ENCODE data around the gene KCTD17. TPM values are rescaled to one million over a fixed set of nuclear protein-coding genes. Genes with fewer than 3 reads are reported as not detected.

Gene KCTD17
- polyA plus RNA-seq, 3 donors, result 8.4 to 40.0 (median 9.0) TPM

DNA sequence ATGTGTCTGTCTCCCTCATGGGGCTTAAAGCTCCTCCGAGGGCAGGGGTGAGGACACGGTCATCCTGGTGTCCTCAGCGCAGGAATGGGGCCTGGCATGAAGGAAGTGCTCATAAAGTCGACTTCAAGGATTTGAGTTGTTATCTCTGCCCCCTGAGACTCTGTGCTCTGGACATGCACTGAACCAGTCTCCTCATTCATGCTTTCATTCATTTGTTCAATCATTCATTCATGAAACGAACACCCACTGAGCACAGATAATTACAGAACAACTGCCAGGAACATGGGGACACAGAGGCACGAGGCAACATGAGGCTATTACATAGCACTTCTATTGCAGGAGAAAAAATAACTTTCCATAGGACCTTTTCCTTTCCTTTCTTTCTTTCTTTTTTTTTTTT is 41.5 kb downstream of the KCTD17 start:
- intact Hi-C loops (cut with micrococcal nuclease), result no loop called here
- TF ChIP-seq, protein P1, sequence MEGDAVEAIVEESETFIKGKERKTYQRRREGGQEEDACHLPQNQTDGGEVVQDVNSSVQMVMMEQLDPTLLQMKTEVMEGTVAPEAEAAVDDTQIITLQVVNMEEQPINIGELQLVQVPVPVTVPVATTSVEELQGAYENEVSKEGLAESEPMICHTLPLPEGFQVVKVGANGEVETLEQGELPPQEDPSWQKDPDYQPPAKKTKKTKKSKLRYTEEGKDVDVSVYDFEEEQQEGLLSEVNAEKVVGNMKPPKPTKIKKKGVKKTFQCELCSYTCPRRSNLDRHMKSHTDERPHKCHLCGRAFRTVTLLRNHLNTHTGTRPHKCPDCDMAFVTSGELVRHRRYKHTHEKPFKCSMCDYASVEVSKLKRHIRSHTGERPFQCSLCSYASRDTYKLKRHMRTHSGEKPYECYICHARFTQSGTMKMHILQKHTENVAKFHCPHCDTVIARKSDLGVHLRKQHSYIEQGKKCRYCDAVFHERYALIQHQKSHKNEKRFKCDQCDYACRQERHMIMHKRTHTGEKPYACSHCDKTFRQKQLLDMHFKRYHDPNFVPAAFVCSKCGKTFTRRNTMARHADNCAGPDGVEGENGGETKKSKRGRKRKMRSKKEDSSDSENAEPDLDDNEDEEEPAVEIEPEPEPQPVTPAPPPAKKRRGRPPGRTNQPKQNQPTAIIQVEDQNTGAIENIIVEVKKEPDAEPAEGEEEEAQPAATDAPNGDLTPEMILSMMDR (IDR thresholded peaks at IDR 0.05), result no peak
- WGBS (ENCODE audit: insufficient coverage), result 95% methylated on average over 5 of the region's 6 CpGs

DNA sequence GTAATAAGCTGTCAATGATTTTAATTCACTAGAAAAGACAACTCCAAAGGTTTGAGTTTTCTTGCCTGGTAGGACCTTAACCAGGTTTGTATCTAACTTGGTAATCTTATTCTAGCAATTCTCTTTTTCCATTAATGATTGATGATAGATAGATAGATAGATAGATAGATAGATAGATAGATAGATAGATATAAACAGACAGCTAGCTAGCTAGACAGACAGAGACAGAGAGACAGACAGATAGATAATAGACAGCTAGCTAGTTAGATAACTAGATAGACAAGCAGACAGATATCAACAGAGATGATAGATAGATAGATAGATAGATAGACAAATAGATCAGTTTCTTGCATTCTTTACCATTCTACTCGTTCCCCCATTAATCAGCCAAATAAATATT is 42.7 kb downstream of the KCTD17 start:
- Histone ChIP-seq H3K4me2 (replicated peaks; ENCODE audit: extremely low read depth, low read length, poor library complexity, severe bottlenecking) (no peak overlapping the region), H3K9me3 (replicated peaks in 1 of 2; ENCODE audit: control insufficient read depth in 1 of 2, insufficient read depth in 1 of 2, low read length in 2 of 2) (no peaks in the 10 kb centered on the region), H3K27me3 (ENCODE audit: control insufficient read depth in 2 of 2, insufficient read depth in 2 of 2, low read length in 2 of 2) (peaks cover 0 to 2% of the 10 kb centered on the region in 2 donors), H4K20me1 (ENCODE audit: insufficient read depth, low read length) (no peaks in the 10 kb centered on the region), H3K27ac (ENCODE audit: low read depth in 1 of 2, low read length in 2 of 2) (no peak overlapping the region), H3K9ac (ENCODE audit: insufficient read depth, low read length, poor library complexity, severe bottlenecking) (no peak overlapping the region), H3K4me1 (ENCODE audit: control insufficient read depth in 1 of 2, insufficient read depth in 2 of 2, low read length in 2 of 2) (no peaks in the 10 kb centered on the region), H3K36me3 (replicated peaks in 1 of 2; ENCODE audit: control insufficient read depth in 1 of 2, insufficient read depth in 2 of 2, low read length in 2 of 2) (no peaks in the 10 kb centered on the region), H3K4me3 (replicated peaks in 1 of 3; ENCODE audit: low read depth in 2 of 3, low read length in 3 of 3) (no peak overlapping the region), H2AFZ (ENCODE audit: insufficient read depth, low read depth, low read length, poor library complexity, severe bottlenecking) (no peak overlapping the region), H3K79me2 (ENCODE audit: insufficient read depth, low read length) (no peaks in the 10 kb centered on the region)
- DNase-seq, result no peak
- intact Hi-C loops (cut with micrococcal nuclease), result no loop called here
- no peaks in the 10 kb centered on the region for H3K9me3 Mint-ChIP-seq
- H3K36me3 Mint-ChIP-seq, result no peaks in the 10 kb centered on the region
- WGBS (ENCODE audit: insufficient coverage), result no CpG with 5 or more reads among the region's 1 CpG
- peak overlapping the region in 1 of 2 donors; percentile 49 for H3K4me3 Mint-ChIP-seq
- peaks cover 10 to 32% (median 15%) of the 10 kb centered on the region in 3 donors for H3K27me3 Mint-ChIP-seq (ENCODE audit: low read depth in 3 of 3)
- H3K4me1 Mint-ChIP-seq, result no peaks in the 10 kb centered on the region
- H3K27ac Mint-ChIP-seq, result no peak overlapping the region
- TF ChIP-seq, protein P1 (IDR thresholded peaks at IDR 0.05), result no peak

More for the DNA sequence above, 41.5 kb downstream of the KCTD17 start:
- Mint-ChIP-seq H3K9me3 (no peaks in the 10 kb centered on the region), H3K27ac (no peak overlapping the region), H3K4me3 (no peak overlapping the region), H3K4me1 (no peaks in the 10 kb centered on the region), H3K27me3 (ENCODE audit: low read depth in 3 of 3) (peaks cover 8 to 27% (median 17%) of the 10 kb centered on the region in 3 donors), H3K36me3 (no peaks in the 10 kb centered on the region)
- Histone ChIP-seq H3K4me2 (replicated peaks; ENCODE audit: extremely low read depth, low read length, poor library complexity, severe bottlenecking) (no peak overlapping the region), H3K4me3 (replicated peaks in 1 of 3; ENCODE audit: low read depth in 2 of 3, low read length in 3 of 3) (no peak overlapping the region), H3K36me3 (replicated peaks in 1 of 2; ENCODE audit: control insufficient read depth in 1 of 2, insufficient read depth in 2 of 2, low read length in 2 of 2) (no peaks in the 10 kb centered on the region), H4K20me1 (ENCODE audit: insufficient read depth, low read length) (no peaks in the 10 kb centered on the region), H3K79me2 (ENCODE audit: insufficient read depth, low read length) (no peaks in the 10 kb centered on the region), H3K27me3 (ENCODE audit: control insufficient read depth in 2 of 2, insufficient read depth in 2 of 2, low read length in 2 of 2) (peaks cover 0 to 2% of the 10 kb centered on the region in 2 donors), H3K9me3 (replicated peaks in 1 of 2; ENCODE audit: control insufficient read depth in 1 of 2, insufficient read depth in 1 of 2, low read length in 2 of 2) (no peaks in the 10 kb centered on the region), H2AFZ (ENCODE audit: insufficient read depth, low read depth, low read length, poor library complexity, severe bottlenecking) (no peak overlapping the region), H3K4me1 (ENCODE audit: control insufficient read depth in 1 of 2, insufficient read depth in 2 of 2, low read length in 2 of 2) (no peaks in the 10 kb centered on the region), H3K9ac (ENCODE audit: insufficient read depth, low read length, poor library complexity, severe bottlenecking) (no peak overlapping the region), H3K27ac (ENCODE audit: low read depth in 1 of 2, low read length in 2 of 2) (no peak overlapping the region)
- DNase-seq, result no peak
